Sigmoid colon (tissue), 4 donors: ENCODE measurements around the gene FOXP1.

Experiments
- CTCF ChIP-seq, 4 experiments: fragments of 450-650 bp in 3 of 4; fragments of 200-600 bp in 1 of 4; IDR thresholded peaks; one replicate each; pipeline ENCODE4 v1.5.1; 2016 to 2019; ENCODE audit warnings: antibody characterized with exemption in 4 of 4, mild to moderate bottlenecking in 3 of 4, moderate library complexity in 2 of 4
- EP300 ChIP-seq, 4 donors: sonication (generic); formaldehyde crosslinking; IDR thresholded peaks; one replicate each; pipeline ENCODE4 v1.6.1; 2017; ENCODE audit warnings: antibody characterized with exemption in 4 of 4
- POLR2A ChIP-seq, 2 donors: fragments of 450-650 bp; IDR thresholded peaks; one replicate each; pipeline ENCODE4 v1.6.1; 2016; ENCODE audit warnings: antibody characterized with exemption in 2 of 2, mild to moderate bottlenecking in 2 of 2, moderate library complexity in 2 of 2
- POLR2AphosphoS5 ChIP-seq, 4 donors: sonication (generic); formaldehyde crosslinking; IDR thresholded peaks; one replicate each; pipeline ENCODE4 v1.6.1; 2017; ENCODE audit warnings: antibody characterized with exemption in 4 of 4

- TF ChIP-seq CTCF (IDR thresholded peaks at IDR 0.05) (no peak), POLR2AphosphoS5 (IDR thresholded peaks at IDR 0.05) (no peak), EP300 (IDR thresholded peaks at IDR 0.05) (no peak), POLR2A (IDR thresholded peaks at IDR 0.05) (no peak)
Observed at GRCh38 chr3:71581457-71582035, 2.0 kb downstream of the FOXP1 start.
